Upper lobe of left lung (tissue), 6 donors: Measurements from ENCODE around the gene FHDC1. TPM values are rescaled to one million over a fixed set of nuclear protein-coding genes. Genes with fewer than 3 reads are reported as not detected.

Experiments used
- ATAC-seq, 2 donors: fragments of 200-7000 bp; cut with Tn5 transposase; one replicate each; pipeline ENCODE4 v1.9.1; 2022; ENCODE audit warnings: mild to moderate bottlenecking in 2 of 2, moderate library complexity in 2 of 2; ENCODE audit not compliant: low FRiP score in 2 of 2
- DNase-seq, 2 donors: peaks; one replicate each; pipeline ENCODE4 v3.0.0-alpha.2; 2019 to 2020
- H3K27ac ChIP-seq, 4 donors: fragments of 200-600 bp; sonication (generic); one replicate each; pipeline ENCODE4 v1.5.1; 2016 to 2019
- H3K27me3 ChIP-seq, 4 donors: fragments of 200-600 bp; sonication (generic); one replicate each; pipeline ENCODE4 v1.5.1; 2017 to 2019
- H3K36me3 ChIP-seq, 4 donors: fragments of 200-600 bp; sonication (generic); one replicate each; pipeline ENCODE4 v1.5.1; 2016 to 2019
- H3K4me1 ChIP-seq, 4 donors: fragments of 200-600 bp; sonication (generic); one replicate each; pipeline ENCODE4 v1.5.1; 2018 to 2019
- H3K4me3 ChIP-seq, 4 donors: fragments of 200-600 bp; sonication (generic); one replicate each; pipeline ENCODE4 v1.5.1; 2017 to 2019; ENCODE audit warnings: mild to moderate bottlenecking in 2 of 4, moderate library complexity in 1 of 4
- H3K9me3 ChIP-seq, 4 donors: fragments of 200-600 bp; sonication (generic); one replicate each; pipeline ENCODE4 v1.5.1; 2018 to 2019
- EP300 ChIP-seq, 4 donors: sonication (generic); formaldehyde crosslinking; IDR thresholded peaks; one replicate each; pipeline ENCODE4 v1.5.1; 2017; ENCODE audit warnings: antibody characterized with exemption in 4 of 4, control low read depth in 2 of 4
- POLR2A ChIP-seq, 4 donors: fragments of 450-650 bp; IDR thresholded peaks; one replicate each; pipeline ENCODE4 v1.5.1; 2016 to 2017; ENCODE audit warnings: antibody characterized with exemption in 4 of 4, mild to moderate bottlenecking in 2 of 4
- POLR2AphosphoS5 ChIP-seq, 2 donors: sonication (generic); formaldehyde crosslinking; IDR thresholded peaks; one replicate each; pipeline ENCODE4 v1.5.1; 2017; ENCODE audit warnings: antibody characterized with exemption in 2 of 2
- WGBS, 2 donors: methylation state at CpG; one replicate each; pipeline ENCODE4 v1.1.5; 2017 to 2018; 5-methylcytosine and 5-hydroxymethylcytosine counted together
- total RNA-seq, 6 donors: library from RNA; depleted of rRNA in 4 of 6; stranded (reverse); fragments of >200 nt in 4 of 6; gene quantifications; one replicate each; pipeline versions ENCODE4 v1.1.0 to v1.2.1, GENCODE V29; 2016 to 2021
- TF ChIP-seq, protein P1 (sequence below), 6 experiments: fragments of 450-650 bp in 4 of 6; fragments of 200-600 bp in 2 of 6; sonication (generic) in 2 of 6; IDR thresholded peaks; one replicate each; pipeline ENCODE4 v1.5.1; 2016 to 2019; ENCODE audit warnings: antibody characterized with exemption in 6 of 6
- donor health status: DM: no; HTN: no; CAD: no; lungs with moderate emphysema.
- donor health status: DM: no; HTN: yes; CAD: no; lungs with severe emphysema.

FHDC1 gene
- total RNA-seq, 6 donors from 2014 or later, result 23.3 to 44.7 (median 29.7) TPM

DNA sequence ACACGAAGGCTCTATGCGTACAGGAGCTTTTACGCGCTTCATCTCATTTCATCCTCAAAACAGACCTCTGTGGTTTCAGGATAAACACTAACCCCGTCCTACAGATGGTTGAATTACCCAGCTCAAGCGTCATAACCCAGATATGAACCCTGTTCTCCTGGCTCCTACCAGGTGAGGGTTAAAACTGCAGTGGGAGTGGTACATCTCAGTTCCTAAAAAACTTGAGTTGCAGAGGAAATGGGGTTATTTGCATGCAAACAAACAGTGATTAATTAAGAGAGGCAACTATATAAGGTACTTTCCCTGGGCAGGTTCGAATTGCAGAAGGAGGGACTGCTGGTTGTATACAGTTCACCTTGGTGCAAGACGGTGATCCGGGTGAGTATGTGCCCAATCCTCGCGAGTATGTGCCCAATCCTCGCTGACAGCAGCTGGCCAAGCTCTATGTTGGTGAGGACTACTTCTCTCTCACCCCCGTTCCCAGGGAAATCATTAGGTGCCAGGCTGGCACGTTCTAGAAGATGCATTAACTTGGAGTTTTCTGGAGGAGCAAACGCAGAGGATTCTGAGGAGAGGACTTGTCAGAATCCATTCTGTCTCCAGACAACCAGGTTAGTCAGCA is 72.6 kb downstream of the FHDC1 start:
- ATAC-seq (no peak), DNase-seq (no peak)
- TF ChIP-seq POLR2A (IDR thresholded peaks at IDR 0.05), result no peak
- TF ChIP-seq, protein P1, sequence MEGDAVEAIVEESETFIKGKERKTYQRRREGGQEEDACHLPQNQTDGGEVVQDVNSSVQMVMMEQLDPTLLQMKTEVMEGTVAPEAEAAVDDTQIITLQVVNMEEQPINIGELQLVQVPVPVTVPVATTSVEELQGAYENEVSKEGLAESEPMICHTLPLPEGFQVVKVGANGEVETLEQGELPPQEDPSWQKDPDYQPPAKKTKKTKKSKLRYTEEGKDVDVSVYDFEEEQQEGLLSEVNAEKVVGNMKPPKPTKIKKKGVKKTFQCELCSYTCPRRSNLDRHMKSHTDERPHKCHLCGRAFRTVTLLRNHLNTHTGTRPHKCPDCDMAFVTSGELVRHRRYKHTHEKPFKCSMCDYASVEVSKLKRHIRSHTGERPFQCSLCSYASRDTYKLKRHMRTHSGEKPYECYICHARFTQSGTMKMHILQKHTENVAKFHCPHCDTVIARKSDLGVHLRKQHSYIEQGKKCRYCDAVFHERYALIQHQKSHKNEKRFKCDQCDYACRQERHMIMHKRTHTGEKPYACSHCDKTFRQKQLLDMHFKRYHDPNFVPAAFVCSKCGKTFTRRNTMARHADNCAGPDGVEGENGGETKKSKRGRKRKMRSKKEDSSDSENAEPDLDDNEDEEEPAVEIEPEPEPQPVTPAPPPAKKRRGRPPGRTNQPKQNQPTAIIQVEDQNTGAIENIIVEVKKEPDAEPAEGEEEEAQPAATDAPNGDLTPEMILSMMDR (IDR thresholded peaks at IDR 0.05), result no peak
- no peak for TF ChIP-seq EP300 (IDR thresholded peaks at IDR 0.05)
- TF ChIP-seq POLR2AphosphoS5 (IDR thresholded peaks at IDR 0.05), result no peak
- no peaks in the 10 kb centered on the region for H3K27me3 ChIP-seq
- H3K4me1 ChIP-seq, result no peaks in the 10 kb centered on the region
- no peaks in the 10 kb centered on the region for H3K9me3 ChIP-seq
- H3K36me3 ChIP-seq, result no peaks in the 10 kb centered on the region
- no peak overlapping the region for H3K4me3 ChIP-seq
- 83 to 87% methylated on average over 8 to 15 of the region's 15 CpGs for WGBS, 2 donors
- H3K27ac ChIP-seq, result no peak overlapping the region

GRCh38 chr4:153010146-153010545 is 74.0 kb downstream of the FHDC1 start:
- Histone ChIP-seq H3K36me3 (no peaks in the 10 kb centered on the region), H3K4me1 (no peaks in the 10 kb centered on the region), H3K9me3 (no peaks in the 10 kb centered on the region), H3K27me3 (no peaks in the 10 kb centered on the region), H3K4me3 (no peak overlapping the region), H3K27ac (no peak overlapping the region)
- ATAC-seq (no peak), DNase-seq (no peak)
- WGBS, 2 donors, result 66 to 72% methylated on average over 3 of the region's 3 CpGs
- no peak for TF ChIP-seq POLR2AphosphoS5 (IDR thresholded peaks at IDR 0.05)
- TF ChIP-seq, protein P1 (IDR thresholded peaks at IDR 0.05), result no peak
- TF ChIP-seq POLR2A (IDR thresholded peaks at IDR 0.05), result no peak
- no peak for TF ChIP-seq EP300 (IDR thresholded peaks at IDR 0.05)

GRCh38 chr4:153013202-153013977 is 77.3 kb downstream of the FHDC1 start:
- ATAC-seq, result no peak
- TF ChIP-seq EP300 (IDR thresholded peaks at IDR 0.05) (no peak), POLR2AphosphoS5 (IDR thresholded peaks at IDR 0.05) (no peak), POLR2A (IDR thresholded peaks at IDR 0.05) (no peak)
- TF ChIP-seq, protein P1 (IDR thresholded peaks at IDR 0.05), result no peak
- 65 to 67% methylated on average over 5 of the region's 5 CpGs for WGBS, 2 donors
- Histone ChIP-seq H3K4me1 (no peaks in the 10 kb centered on the region), H3K4me3 (no peak overlapping the region), H3K36me3 (no peaks in the 10 kb centered on the region), H3K27me3 (no peaks in the 10 kb centered on the region), H3K27ac (no peak overlapping the region), H3K9me3 (no peaks in the 10 kb centered on the region)
- no peak for DNase-seq

- Histone ChIP-seq H3K36me3 (no peaks in the 10 kb centered on the region), H3K27me3 (no peaks in the 10 kb centered on the region), H3K4me3 (no peak overlapping the region), H3K9me3 (no peaks in the 10 kb centered on the region), H3K27ac (no peak overlapping the region), H3K4me1 (no peaks in the 10 kb centered on the region)
- DNase-seq (no peak), ATAC-seq (no peak)
- TF ChIP-seq EP300 (IDR thresholded peaks at IDR 0.05) (no peak), POLR2AphosphoS5 (IDR thresholded peaks at IDR 0.05) (no peak), POLR2A (IDR thresholded peaks at IDR 0.05) (no peak)
- TF ChIP-seq, protein P1 (IDR thresholded peaks at IDR 0.05), result no peak
These were observed 78.3 kb downstream of the FHDC1 start for GRCh38 chr4:153014460-153014859.
